ENCODE data around the gene TESMIN.

DNA sequence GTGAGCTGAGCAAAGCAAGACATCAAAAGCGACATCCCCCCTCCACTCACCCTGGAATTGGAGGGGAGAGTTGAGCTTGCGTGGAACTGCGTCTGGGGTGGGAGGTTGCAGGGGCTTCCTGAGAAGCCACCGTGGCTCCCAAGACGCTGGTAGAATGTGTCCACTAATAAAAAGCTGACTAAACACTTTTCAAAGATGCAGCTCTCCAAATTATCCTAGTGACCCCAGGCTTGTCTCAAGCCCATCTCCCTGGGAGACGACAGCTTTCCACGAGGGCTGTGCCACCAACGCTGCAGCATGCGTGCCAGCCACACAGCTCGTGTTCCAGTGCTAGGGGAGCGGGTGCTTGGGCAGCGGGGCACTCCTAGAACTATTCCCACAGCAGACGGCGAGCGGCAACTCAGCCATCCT is 73.3 kb downstream of the TESMIN start:
- TF ChIP-seq NFIC (IDR thresholded peaks at IDR 0.05) (no peak), TAF1 (IDR thresholded peaks at IDR 0.05; ENCODE audit: low read depth) (no peak)

Measured in Ishikawa (cell line).